NCI-H345 treated with DMSO at 0.1 percent for 48 hours (cell line): Measurements from ENCODE around the gene SORCS2.

ENCODE experiments used
- DNase-seq: peaks from one replicate; lab custom pipeline; 2025; ENCODE audit not compliant: unreplicated experiment; lab: John Stamatoyannopoulos, UW

The SORCS2 gene

DNA sequence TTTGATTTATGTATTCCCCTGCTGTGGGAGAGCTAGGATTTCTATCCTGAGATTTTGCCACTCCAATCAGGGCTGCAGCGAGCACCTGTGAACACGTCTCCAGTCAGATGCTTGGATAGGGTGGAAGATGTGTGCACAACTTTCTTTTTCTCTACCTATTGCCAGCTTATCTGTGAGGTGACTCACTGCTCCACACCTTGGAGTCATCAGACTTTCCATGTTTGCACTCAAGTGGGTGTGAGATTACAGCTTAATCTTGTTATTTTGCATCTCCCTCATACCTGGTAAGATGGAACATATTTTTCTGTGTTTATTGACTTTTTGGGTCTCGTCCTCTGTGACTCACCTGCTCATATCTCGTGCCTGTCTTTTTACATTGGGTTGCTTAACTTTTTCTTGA is 210.2 kb downstream of the SORCS2 start:
- no peak for DNase-seq

- DNase-seq, result no peak
Measured at GRCh38 chr4:7403001-7403400, 210.7 kb downstream of the SORCS2 start.

- DNase-seq, result no peak
Measured at GRCh38 chr4:7408166-7408565, 215.8 kb downstream of the SORCS2 start.

- DNase-seq, result no peak
Measured at GRCh38 chr4:7410446-7410845, 218.1 kb downstream of the SORCS2 start.

DNA sequence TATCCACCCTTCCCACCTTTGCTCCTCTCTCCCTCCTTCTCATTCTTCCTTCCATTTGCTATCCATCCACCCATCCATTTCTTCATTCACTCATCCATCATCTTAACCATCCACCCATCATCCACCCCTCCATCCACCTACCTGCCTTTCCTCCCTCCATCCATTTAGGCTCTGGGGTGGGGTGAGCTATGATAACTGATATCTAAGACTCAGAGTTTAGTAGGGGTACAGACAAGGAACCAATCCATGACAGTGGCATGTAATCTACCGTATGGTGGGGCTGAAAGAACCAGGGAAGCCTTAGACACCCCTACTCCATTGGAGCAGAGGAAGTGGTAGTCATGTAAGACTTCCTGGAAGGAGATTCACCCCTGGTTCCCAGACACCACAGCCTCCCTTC is 219.2 kb downstream of the SORCS2 start:
- DNase-seq, result no peak

- no peak for DNase-seq
Measured at GRCh38 chr4:7411896-7412553, 219.7 kb downstream of the SORCS2 start.

DNA sequence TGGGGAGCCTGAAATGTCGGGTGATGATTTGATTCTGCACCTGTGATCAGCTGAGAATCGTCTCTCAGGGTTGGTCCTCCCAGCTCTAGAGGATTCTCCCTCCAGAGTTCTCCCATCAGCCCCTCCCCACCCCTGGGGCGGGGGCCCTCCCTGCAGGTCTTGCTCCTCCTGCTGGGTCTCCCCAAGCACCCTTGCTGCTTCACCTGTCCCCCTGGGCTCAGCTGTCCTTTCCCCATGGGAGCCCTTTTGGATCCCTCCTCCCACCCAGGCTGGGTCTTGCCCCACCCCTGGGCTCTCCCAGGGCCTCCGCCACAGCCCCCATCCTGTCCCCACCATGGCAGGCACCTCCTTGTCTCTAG is 220.2 kb downstream of the SORCS2 start:
- DNase-seq, result no peak

- DNase-seq, result no peak
Measured at GRCh38 chr4:7414046-7414445, 221.7 kb downstream of the SORCS2 start.

DNA sequence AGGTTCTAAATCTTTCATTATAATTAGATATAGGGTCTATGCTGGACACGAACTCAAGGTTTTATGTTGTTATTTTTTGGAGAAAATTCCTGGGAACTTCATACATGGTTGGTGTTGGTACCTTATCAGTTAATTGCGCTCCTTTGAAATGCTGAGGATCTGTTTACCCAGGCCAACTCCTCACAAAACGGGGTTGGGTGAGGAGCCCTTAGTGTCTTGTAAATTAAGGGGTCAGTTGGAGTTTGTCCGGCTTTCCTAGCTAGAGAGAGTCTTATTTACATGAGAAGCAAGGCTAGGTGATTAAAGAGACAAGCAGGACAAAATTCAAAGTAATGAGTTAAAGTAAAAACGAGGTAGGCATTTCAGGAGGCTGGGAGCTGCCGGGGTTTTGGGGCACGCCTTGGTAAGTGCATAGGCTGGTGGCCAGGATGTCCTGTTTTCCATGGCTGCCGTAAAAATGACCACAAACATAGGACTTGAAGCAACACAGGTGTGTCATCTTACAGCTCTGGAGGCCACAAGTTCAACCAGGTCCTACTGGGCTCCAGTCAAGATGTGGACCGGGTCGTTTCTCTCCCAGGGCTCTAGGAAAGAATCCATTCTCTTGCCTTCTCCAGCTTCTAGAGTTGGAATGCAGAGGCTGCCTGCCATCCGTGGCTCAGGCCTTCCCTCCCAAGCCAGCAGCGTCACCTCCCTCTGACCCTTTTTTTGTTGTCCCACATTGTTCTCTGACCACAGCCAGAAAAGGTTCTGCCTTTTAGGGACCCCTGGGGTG is 222.6 kb downstream of the SORCS2 start:
- DNase-seq, result no peak

GRCh38 chr4:7415927-7416686 is 223.8 kb downstream of the SORCS2 start:
- DNase-seq, result no peak

- no peak for DNase-seq
Measured at GRCh38 chr4:7416745-7417432, 224.6 kb downstream of the SORCS2 start.

- no peak for DNase-seq
Measured at GRCh38 chr4:7417639-7418038, 225.3 kb downstream of the SORCS2 start.

DNA sequence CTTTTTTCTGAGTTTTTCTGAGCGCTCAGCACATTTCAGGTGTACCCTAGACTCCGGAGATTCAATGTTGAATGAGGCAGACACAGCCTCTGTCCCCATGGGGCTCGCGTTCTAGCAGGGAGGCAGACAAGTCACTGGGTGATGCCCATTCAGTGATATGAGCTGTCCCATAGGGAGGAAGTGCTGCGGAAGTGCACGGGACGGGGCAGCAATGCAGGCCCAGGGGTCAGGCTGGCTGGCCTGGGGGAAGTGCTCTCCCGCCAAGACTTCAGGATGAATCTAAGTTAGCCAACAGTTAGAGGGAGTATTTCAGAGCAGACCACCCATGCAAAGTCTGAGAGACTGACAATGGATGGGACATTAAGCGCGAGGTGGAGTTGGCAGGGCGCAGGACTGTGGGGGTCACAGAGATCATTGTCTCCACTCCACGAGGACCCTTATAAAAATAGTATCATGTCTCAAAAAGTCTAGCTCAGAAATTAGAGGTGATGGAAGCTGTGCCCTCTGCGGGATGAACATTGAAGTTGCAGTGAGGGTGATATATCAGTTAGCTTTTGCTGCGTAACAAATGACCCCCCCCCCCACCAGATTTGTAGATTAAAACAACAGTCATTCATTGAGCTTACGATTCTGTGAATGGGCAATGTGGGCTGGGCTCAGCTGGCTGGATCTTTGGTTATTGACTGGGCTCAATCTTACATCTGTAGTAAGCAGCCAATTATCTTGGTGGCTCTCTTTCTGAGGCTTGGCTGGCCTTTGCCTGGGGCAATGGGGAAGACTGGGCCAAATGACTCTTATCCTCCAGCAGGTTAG is 226.0 kb downstream of the SORCS2 start:
- DNase-seq, result no peak

DNA sequence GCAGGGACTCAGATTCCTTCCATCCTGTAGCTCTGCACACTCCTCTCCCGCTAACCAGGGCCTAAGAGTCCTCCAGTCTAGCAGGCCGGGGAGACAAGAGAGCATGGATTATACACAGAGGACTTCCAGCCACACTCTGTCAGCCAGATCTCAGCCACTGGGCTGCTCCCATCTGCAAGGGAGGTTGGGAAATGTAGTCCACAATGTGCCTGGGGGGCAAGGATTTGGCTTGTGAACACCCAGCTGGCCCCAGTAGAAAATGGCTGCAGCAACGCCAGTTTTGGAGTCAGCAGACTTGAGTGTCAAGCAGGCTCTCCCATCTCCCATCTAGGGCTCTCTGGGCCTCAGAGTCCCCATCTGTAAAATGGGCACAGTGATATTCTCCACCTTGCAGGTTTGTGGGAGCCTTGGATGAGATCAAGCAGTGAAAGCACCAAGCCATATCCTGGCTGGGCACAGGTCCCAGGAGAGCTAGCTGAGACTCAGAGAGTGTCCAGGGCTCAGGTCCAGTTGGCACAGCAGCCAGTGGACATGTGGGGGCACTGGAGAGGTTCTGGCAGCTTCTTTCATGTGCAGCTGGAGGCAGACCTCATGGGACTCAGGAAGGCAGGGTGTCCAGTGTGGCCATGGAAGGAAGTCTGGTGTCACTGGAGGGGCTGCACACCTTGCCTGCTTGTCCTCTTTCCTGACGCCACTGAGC is 227.8 kb downstream of the SORCS2 start:
- DNase-seq, result no peak

GRCh38 chr4:7420661-7421040 is 228.3 kb downstream of the SORCS2 start:
- peak; percentile 44 for DNase-seq

DNA sequence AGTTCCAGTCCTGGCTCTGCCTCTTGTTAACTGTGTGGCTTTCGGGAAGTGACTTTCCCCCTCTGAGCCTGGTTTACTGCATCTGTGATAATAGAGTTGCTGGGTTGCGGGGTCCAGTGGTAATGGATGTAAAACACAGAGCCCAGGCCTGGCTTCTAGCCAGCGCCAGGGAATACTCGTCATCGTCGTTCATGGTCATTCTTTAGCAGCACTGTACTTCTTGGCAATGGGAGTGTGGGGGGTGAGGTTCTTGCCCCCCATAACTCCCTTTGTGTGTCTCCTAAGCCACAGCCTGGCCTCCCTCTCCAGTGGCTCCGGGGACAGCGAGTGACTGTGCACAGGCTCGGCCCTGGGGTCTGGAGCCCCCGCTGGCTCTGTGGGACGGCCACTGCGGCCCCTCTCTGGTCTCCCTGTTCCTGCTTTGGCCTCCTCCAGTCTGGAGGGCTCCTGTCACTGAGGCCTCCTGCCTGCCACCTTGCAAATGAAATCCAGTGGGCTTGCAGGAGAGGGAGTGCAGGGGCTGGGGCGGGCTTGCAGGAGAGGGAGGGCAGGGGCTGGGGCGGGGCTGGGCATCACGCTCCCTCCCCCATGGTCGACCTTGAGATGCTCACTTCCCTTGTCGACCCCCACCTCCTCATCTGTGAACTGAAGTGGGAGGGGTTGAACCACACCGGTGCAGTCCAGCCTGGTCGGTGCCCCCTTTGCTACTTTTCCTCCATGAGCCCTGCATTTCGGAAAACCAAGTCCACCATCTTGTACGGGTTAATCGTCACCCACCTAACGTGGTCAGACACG is 229.2 kb downstream of the SORCS2 start:
- no peak for DNase-seq

DNA sequence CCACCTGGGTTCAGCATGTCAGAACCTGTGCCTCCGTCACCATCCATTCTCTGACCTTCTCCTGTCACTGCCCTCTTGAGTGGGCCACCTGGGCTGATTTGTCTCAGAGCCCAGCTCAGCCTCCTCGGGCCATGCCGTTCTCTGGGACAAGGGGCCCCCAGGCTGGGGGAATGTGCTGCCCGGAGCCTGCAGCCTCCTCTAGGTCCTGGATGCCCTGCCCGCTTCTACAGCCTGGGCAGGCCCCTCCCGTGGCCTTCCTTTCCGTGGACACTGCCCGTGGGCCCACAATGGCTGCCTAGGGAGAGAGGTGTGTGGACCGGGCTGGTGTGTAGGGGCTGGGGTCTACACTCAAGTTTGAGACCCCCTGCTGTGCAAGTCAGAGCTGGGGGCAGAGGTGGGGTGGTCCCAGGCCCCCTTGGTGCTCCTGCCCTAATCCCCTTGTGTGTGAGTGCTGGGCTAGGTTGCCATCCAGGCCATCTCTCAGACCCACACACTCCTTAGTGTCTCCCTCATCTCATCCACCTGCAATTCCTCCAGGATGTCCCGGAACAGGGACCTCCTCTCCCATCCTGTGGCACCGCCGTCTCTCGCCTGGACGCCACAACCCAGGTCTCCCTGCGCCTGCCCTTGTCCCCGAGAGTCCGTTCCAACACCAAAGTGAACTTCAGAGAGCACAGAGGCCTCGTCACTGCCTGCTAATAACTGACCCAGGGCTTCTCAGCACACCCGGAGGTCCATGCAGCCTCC is 230.0 kb downstream of the SORCS2 start:
- no peak for DNase-seq

GRCh38 chr4:7422898-7423180 is 230.5 kb downstream of the SORCS2 start:
- no peak for DNase-seq

- DNase-seq, result no peak
Measured at GRCh38 chr4:7423391-7423790, 231.1 kb downstream of the SORCS2 start.
